Measurements from ENCODE around the gene SOS2.

SOS2 gene

DNA sequence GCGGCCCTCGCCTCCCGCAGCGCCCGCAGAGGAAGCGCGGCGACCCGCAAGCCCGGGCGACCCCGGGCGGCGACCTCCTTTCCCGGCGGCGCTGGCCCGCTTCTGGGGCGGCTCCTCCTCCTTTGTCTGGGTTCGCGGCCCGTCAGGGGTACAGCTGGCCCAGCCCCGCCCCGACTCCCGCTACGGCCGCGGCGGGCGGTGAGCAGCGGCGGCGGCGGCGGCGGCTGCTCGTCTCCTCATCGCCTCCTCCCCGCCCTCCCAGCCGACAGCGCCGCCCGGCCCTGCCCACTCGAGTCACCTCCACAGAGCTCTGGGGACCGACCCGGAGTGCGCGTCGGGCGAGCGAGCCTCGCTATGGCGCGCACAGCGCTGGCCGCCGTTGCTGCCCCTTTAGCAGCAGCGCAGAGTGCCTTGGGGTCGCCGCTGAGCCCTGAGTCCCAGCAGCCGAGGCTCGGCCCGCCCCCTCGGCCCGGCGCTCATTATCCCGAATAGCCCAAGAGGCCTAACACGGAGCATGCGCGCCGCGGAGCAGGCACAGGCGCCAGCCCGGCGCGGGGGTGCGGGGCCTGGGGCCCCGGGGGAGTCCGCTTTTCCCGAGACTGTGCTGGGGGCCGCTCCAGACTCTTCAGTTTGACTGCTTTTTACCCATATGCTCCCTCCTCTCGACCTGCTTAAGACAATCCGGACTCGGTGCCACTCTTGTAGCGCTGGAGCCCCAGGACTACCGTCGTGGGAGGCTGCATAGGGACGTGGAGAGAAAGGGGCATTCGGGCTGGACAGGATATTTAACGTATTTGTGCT lies at the start of gene SOS2:
SOS2 (minus strand) TSS at position 104 of the 801 bp plus-strand sequence. CDS start 295 bp downstream, outside the sequence.
- peaks cover 43% of the 10 kb centered on the region for H3K79me2 ChIP-seq (ENCODE audit: insufficient read depth, low read length)
- H3K9me2 ChIP-seq (replicated peaks; ENCODE audit: low read depth, low read length) = no peaks in the 10 kb centered on the region
- peaks cover 3% of the 10 kb centered on the region; the same call in 1 of the 2 replicates for H3F3A ChIP-seq (ENCODE audit: low read depth)
- no peaks in the 10 kb centered on the region for H3K9me3 ChIP-seq (ENCODE audit: insufficient read depth, low read depth, low read length)
- H3K27me3 ChIP-seq (ENCODE audit: insufficient read depth, low read length, poor library complexity, severe bottlenecking) = no peaks in the 10 kb centered on the region
- no peak for TF ChIP-seq EZH2phosphoT487 (IDR thresholded peaks at IDR 0.05; ENCODE audit: borderline replicate concordance)
- TF ChIP-seq, protein P1, sequence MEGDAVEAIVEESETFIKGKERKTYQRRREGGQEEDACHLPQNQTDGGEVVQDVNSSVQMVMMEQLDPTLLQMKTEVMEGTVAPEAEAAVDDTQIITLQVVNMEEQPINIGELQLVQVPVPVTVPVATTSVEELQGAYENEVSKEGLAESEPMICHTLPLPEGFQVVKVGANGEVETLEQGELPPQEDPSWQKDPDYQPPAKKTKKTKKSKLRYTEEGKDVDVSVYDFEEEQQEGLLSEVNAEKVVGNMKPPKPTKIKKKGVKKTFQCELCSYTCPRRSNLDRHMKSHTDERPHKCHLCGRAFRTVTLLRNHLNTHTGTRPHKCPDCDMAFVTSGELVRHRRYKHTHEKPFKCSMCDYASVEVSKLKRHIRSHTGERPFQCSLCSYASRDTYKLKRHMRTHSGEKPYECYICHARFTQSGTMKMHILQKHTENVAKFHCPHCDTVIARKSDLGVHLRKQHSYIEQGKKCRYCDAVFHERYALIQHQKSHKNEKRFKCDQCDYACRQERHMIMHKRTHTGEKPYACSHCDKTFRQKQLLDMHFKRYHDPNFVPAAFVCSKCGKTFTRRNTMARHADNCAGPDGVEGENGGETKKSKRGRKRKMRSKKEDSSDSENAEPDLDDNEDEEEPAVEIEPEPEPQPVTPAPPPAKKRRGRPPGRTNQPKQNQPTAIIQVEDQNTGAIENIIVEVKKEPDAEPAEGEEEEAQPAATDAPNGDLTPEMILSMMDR (conservative IDR thresholded peaks at IDR 0.05; ENCODE audit: low read length) = no peak
- peaks cover 23% of the 10 kb centered on the region for H4K20me1 ChIP-seq (ENCODE audit: insufficient read depth, low read length, poor library complexity, severe bottlenecking)
- no peaks in the 10 kb centered on the region for H3K36me3 ChIP-seq (ENCODE audit: insufficient read depth, low read length)
- peak within 1 kb of the TSS; percentile 95 for H2AFZ ChIP-seq (ENCODE audit: low read length)
- peak within 1 kb of the TSS; percentile 93 for H3K4me2 ChIP-seq (ENCODE audit: low read depth, low read length, poor library complexity, severe bottlenecking)
- H3K4me3 ChIP-seq (ENCODE audit: low read length, poor library complexity, severe bottlenecking) = peak within 1 kb of the TSS; percentile 75
- H3K4me1 ChIP-seq (ENCODE audit: insufficient read depth, low read length, poor library complexity, severe bottlenecking) = peaks cover 31% of the 10 kb centered on the region
- H3K9ac ChIP-seq (ENCODE audit: low read depth, low read length, poor library complexity, severe bottlenecking) = peak within 1 kb of the TSS; percentile 75

GRCh38 chr14:50272498-50272897 lies 41.1 kb upstream of the SOS2 start:
- no peak overlapping the region for H3K4me2 ChIP-seq (ENCODE audit: low read depth, low read length, poor library complexity, severe bottlenecking)
- TF ChIP-seq EZH2phosphoT487 (IDR thresholded peaks at IDR 0.05; ENCODE audit: borderline replicate concordance) = no peak
- TF ChIP-seq, protein P1 (conservative IDR thresholded peaks at IDR 0.05; ENCODE audit: low read length) = no peak
- no peaks in the 10 kb centered on the region for H3K27me3 ChIP-seq (ENCODE audit: insufficient read depth, low read length, poor library complexity, severe bottlenecking)
- H3K9me3 ChIP-seq (ENCODE audit: insufficient read depth, low read depth, low read length) = no peaks in the 10 kb centered on the region
- no peaks in the 10 kb centered on the region for H3F3A ChIP-seq (ENCODE audit: low read depth)
- H3K4me3 ChIP-seq (ENCODE audit: low read length, poor library complexity, severe bottlenecking) = no peak overlapping the region
- H3K79me2 ChIP-seq (ENCODE audit: insufficient read depth, low read length) = no peaks in the 10 kb centered on the region
- no peak overlapping the region for H2AFZ ChIP-seq (ENCODE audit: low read length)
- no peaks in the 10 kb centered on the region for H3K9me2 ChIP-seq (replicated peaks; ENCODE audit: low read depth, low read length)
- no peaks in the 10 kb centered on the region for H3K4me1 ChIP-seq (ENCODE audit: insufficient read depth, low read length, poor library complexity, severe bottlenecking)
- no peaks in the 10 kb centered on the region for H4K20me1 ChIP-seq (ENCODE audit: insufficient read depth, low read length, poor library complexity, severe bottlenecking)
- no peaks in the 10 kb centered on the region for H3K36me3 ChIP-seq (ENCODE audit: insufficient read depth, low read length)
- H3K9ac ChIP-seq (ENCODE audit: low read depth, low read length, poor library complexity, severe bottlenecking) = no peak overlapping the region

DNA sequence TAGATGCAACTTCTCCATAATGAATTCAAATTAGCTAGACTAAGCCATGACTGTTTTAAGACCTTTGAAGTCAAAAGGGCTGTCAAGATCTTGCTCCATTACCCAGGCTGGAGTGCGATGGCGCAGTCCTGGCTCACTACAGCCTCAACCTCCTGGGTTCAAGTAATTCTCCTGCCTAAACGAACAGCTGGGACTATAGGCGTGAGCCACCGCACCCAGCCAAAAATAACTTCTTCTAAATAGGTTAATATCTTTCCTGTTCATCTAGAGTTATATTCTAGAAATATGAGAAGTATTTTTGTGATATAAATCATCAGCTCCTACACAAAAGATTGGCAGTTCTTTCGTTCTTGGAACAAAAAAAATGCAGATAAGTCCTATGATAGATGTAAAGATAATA lies 39.6 kb upstream of the SOS2 start:
- no peaks in the 10 kb centered on the region for H3K79me2 ChIP-seq (ENCODE audit: insufficient read depth, low read length)
- no peaks in the 10 kb centered on the region for H4K20me1 ChIP-seq (ENCODE audit: insufficient read depth, low read length, poor library complexity, severe bottlenecking)
- TF ChIP-seq, protein P1 (conservative IDR thresholded peaks at IDR 0.05; ENCODE audit: low read length) = no peak
- TF ChIP-seq EZH2phosphoT487 (IDR thresholded peaks at IDR 0.05; ENCODE audit: borderline replicate concordance) = no peak
- no peaks in the 10 kb centered on the region for H3K9me3 ChIP-seq (ENCODE audit: insufficient read depth, low read depth, low read length)
- no peaks in the 10 kb centered on the region for H3K36me3 ChIP-seq (ENCODE audit: insufficient read depth, low read length)
- H3K4me1 ChIP-seq (ENCODE audit: insufficient read depth, low read length, poor library complexity, severe bottlenecking) = no peaks in the 10 kb centered on the region
- H3K4me3 ChIP-seq (ENCODE audit: low read length, poor library complexity, severe bottlenecking) = no peak overlapping the region
- H3K27me3 ChIP-seq (ENCODE audit: insufficient read depth, low read length, poor library complexity, severe bottlenecking) = no peaks in the 10 kb centered on the region
- H2AFZ ChIP-seq (ENCODE audit: low read length) = no peak overlapping the region
- no peak overlapping the region for H3K9ac ChIP-seq (ENCODE audit: low read depth, low read length, poor library complexity, severe bottlenecking)
- H3K9me2 ChIP-seq (replicated peaks; ENCODE audit: low read depth, low read length) = no peaks in the 10 kb centered on the region
- no peak overlapping the region for H3K4me2 ChIP-seq (ENCODE audit: low read depth, low read length, poor library complexity, severe bottlenecking)
- H3F3A ChIP-seq (ENCODE audit: low read depth) = no peaks in the 10 kb centered on the region

Measured in Loucy (cell line).